ENCODE data around the gene LRP8. TPM values are rescaled to one million over a fixed set of nuclear protein-coding genes. Genes with fewer than 3 reads are reported as not detected.

LRP8 gene
- total and polyA plus RNA-seq, 9 of the 15 experiments (the other 6 are each of a cell fraction or from before 2014, with no cell fraction given) = 7.1 to 56.1 (median 31.3) TPM

DNA sequence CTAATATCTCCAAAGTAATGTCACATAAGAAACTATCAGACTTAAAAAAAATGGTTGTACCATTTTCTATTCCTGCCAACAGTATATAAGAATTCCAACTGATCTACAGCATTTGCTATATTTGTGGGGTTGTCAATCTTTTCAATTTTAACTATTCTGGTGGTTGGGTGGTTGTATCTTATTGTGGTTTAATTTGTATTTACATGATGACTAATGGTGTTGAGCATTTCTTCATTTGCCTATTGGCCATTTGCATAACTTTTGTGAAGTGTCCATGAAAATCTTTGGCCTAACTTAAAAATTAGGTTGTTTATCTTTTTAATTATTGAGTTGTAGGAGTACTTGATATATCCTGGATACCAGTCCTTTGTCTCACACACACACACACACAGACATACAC lies 26.2 kb upstream of the LRP8 start:
- no peak for TF ChIP-seq ESRRB (CRISPR knock-in tag; IDR thresholded peaks at IDR 0.05; ENCODE audit: borderline replicate concordance)
- TF ChIP-seq EGR1 (conservative IDR thresholded peaks at IDR 0.05) = no peak
- TF ChIP-seq MAFF (IDR thresholded peaks at IDR 0.05; ENCODE audit: low read length) = no peak
- no peak for TF ChIP-seq FOXK1 (CRISPR knock-in tag; IDR thresholded peaks at IDR 0.05; ENCODE audit: borderline replicate concordance)
- TF ChIP-seq, protein P1, sequence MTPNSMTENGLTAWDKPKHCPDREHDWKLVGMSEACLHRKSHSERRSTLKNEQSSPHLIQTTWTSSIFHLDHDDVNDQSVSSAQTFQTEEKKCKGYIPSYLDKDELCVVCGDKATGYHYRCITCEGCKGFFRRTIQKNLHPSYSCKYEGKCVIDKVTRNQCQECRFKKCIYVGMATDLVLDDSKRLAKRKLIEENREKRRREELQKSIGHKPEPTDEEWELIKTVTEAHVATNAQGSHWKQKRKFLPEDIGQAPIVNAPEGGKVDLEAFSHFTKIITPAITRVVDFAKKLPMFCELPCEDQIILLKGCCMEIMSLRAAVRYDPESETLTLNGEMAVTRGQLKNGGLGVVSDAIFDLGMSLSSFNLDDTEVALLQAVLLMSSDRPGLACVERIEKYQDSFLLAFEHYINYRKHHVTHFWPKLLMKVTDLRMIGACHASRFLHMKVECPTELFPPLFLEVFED (CRISPR knock-in tag; conservative IDR thresholded peaks at IDR 0.05) = no peak
- TF ChIP-seq HIVEP1 (CRISPR knock-in tag; IDR thresholded peaks at IDR 0.05) = no peak
- no peak for TF ChIP-seq NCOA6 (IDR thresholded peaks at IDR 0.05)
- TF ChIP-seq FUS (optimal IDR thresholded peaks at IDR 0.05; ENCODE audit: low read depth, low read length) = no peak
- no peak for TF ChIP-seq ZNF274 (IDR thresholded peaks at IDR 0.05; ENCODE audit: borderline replicate concordance, low read depth, low read length)
- TF ChIP-seq ZNF764 (CRISPR knock-in tag; IDR thresholded peaks at IDR 0.05; ENCODE audit: low read depth) = no peak
- intact Hi-C loops (cut with micrococcal nuclease) = no loop called here

More for the DNA sequence above, 26.2 kb upstream of the LRP8 start:
- Histone ChIP-seq H3K4me2 (ENCODE audit: insufficient read depth, low read length) (no peak overlapping the region), H3K27me3 (ENCODE audit: control insufficient read depth in 2 of 2, insufficient read depth in 2 of 2, low read length in 2 of 2) (peaks cover 0 to 15% of the 10 kb centered on the region in 2 experiments; a peak in 2 of 5 replicates), H4K20me1 (replicated peaks; ENCODE audit: control insufficient read depth, insufficient read depth, low read length) (no peaks in the 10 kb centered on the region), H2AFZ (ENCODE audit: low read depth, low read length) (no peak overlapping the region), H3K4me3 (no peak overlapping the region), H3K36me3 (ENCODE audit: control insufficient read depth, insufficient read depth, low read length) (no peaks in the 10 kb centered on the region), H3K27ac (ENCODE audit: extremely low read depth, low read depth, low read length) (no peak overlapping the region), H3K4me1 (replicated peaks in 1 of 2; ENCODE audit: control insufficient read depth in 2 of 2, insufficient read depth in 2 of 2, low read length in 2 of 2) (no peaks in the 10 kb centered on the region), H3K9me3 (replicated peaks; ENCODE audit: control insufficient read depth, insufficient read depth, low read depth, low read length) (peaks cover 2% of the 10 kb centered on the region; the same call in 1 of the 2 replicates), H3K9me1 (ENCODE audit: control insufficient read depth, insufficient read depth, low read length) (no peaks in the 10 kb centered on the region), H3K9ac (ENCODE audit: insufficient read depth in 1 of 2, low read depth in 2 of 2, low read length in 2 of 2) (no peak overlapping the region), H3K79me2 (ENCODE audit: control insufficient read depth, insufficient read depth, low read length) (no peaks in the 10 kb centered on the region)
- ChIA-PET CTCF (ENCODE audit: low intra/inter-chr PET ratio) (no interaction called here), POLR2A (no interaction called here)
- DNase-seq (ENCODE audit: extremely low read depth in 1 of 4, low spot score in 3 of 4) (no peak), FAIRE-seq (no peak), ATAC-seq (no peak)
- no TSS peak for BruUV-seq (replicated peaks)
- in situ Hi-C loops (cut with MboI) = no loop called here

Data from K562 (cell line).